NCI-H2107 treated with DMSO at 0.1 percent for 48 hours (cell line): ENCODE data around the gene ABCC5.
A peak's percentile ranks its signal among the peaks of the same experiment; 100 is the strongest.
"Not testable (repeated sequence)": the region's sequence is repeated elsewhere in the genome, so short reads cannot be mapped to it uniquely, and the experiment has no call there.

Source experiments
- DNase-seq: peaks from one replicate; lab custom pipeline; 2025; ENCODE audit not compliant: unreplicated experiment; lab: John Stamatoyannopoulos, UW

Gene ABCC5

DNA sequence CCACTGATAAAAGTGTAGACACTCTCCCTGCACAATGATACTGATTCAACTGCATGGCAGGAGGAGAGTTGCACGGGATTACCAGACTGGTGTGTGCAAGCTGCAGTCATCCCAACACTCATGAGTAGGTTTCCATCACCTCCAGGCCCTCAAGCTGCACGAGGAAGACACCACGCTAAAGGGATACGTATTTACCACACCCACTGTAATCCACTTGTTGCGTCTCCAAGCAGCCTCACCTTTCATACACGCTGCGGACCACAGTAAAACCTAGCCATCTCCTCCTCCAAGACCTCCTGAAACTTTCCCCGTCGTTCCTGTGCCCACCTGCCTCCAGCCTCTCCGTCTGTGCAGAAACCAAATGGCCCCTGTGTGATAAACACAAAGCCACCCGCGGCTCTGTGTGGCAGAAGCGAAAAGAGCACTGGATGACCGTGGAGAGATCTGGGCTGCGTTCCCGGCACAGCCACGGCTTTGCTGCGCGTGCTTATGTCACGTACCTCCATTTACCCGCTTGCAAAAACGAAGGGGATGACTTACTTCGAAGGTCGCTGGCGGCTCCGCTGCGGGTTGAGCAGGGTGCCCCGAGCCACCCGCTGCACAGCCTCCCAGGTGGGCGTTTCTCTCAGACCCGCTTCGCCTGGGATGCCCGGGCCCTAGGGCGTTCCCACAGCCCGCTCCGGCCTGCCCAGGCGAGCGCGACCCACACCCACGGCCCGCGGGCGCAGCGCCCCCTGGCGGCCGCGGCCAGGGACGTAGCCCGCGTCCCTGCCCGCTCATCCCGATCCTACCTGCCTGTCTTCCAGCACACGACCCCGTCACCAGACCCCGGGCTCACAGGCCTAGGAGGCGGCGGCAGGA is 643 bp downstream of the ABCC5 start:
- DNase-seq = peak; percentile 59

DNA sequence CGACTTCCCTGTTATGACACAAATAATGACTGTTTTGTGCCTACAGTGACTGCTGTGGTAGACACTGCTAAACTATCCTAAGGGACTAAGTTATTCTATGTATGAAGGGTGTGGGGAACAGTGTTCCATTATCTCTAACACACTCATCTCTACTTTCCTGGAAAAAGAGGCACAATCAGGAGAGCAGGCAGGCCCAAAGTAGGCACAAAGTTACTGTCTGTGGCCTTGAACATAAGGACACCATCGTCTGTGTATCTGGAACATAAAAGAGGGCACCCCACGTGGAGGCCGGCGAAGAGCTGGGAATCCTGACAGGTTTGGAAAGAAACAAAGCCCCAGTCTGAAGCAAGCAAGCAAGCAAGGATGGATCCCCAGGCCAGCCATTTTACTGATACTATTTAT is 1.5 kb downstream of the ABCC5 start:
- no peak for DNase-seq

DNA sequence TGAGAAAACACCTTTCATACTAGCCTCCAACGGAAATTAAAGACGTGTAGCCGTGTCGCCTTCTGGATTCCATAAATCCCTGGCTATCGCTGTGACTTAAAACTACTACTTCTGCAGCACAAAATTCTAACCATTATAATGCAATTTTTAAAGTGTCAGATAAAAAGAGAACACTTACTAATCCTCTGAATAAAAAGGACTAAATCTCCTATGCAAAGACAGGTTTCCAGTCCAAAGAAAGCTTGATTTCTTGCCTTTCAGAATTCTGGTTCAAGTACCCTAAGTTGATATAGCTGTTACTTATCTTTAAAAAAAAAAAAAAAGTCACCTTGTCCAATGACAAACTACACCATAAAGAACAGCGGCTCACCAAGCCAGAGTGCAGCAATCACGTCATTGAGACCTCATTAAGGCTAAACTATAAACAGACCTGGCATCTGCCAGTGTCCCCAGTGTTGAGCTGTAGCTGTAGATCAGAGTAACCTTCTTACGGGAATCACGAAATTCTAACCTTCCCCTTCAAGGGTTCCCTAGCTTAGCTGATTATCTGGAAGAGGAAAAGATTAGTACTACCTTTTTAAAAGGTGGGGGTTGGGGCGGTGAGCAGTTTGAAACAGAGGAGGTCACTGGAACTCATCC is 2.2 kb downstream of the ABCC5 start:
- DNase-seq = peak; percentile 87

DNA sequence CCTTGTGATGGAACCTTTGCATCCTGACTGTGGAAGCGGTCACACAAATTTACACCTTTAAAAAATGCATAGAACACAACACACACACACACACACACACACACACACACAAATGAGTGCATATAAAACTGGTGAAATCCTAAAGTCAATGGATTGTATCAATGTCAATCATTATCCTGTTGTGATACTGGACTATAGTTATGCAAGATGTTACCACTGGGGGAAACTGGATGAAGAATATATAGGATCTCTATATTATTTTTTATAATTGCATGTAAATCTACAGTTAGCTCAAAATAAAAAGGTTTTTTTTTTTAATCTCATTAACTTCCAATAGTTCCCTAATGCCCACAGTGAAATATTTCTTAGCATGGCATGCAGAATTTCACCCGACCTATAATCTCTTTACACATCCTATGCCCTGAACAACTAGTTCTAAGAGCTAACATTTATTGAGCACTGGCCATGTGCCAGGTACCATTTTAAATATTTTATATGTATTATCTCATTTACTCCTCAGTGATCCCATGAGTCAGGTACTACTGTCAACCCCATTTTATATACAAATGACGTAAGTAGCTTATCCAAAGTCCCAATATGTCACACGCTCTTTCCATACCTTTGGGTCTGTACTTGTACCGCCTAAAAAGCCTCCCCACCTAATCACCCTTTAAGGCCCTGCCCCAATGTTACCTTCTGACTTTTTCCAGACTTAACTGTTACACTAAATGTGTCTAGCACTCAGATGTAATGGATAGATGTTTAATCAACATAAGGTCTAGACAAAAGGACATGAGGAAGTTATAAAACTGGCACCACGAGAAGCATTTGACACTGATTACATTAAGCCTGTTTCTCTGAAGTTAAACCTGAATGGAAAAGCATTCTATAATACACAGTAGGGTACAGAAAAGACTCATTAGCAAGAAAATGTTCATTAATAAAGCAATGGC is 5.5 kb downstream of the ABCC5 start:
- DNase-seq = no peak

DNA sequence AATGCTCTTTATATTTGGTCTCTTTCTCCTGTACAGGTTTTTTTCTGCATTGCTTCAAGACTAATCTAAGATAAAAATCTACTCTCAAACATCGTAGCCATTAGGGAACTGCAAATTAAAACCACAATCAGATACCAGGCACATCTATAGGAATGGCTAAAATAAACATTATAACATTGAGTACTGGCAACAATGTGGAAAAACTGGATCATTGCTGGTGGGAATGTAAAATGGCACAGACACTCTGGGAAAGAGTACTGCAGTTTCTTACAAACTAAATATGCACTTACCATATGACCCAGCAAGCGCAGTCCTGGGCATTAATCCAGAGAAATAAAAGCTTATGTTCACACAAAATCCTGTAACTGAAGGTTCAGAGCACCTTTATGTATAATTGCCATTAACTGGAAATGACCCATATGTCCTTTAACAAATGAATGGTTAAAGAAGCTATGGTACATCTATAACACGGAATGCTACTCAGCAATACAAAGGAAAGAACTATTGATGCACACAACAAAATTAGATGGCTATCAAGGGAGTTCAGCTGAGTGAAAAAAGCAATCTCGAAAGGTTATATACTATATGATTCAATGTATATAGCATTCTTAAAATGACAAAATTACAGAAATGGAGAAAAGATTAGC is 6.3 kb downstream of the ABCC5 start:
- DNase-seq = no peak

DNA sequence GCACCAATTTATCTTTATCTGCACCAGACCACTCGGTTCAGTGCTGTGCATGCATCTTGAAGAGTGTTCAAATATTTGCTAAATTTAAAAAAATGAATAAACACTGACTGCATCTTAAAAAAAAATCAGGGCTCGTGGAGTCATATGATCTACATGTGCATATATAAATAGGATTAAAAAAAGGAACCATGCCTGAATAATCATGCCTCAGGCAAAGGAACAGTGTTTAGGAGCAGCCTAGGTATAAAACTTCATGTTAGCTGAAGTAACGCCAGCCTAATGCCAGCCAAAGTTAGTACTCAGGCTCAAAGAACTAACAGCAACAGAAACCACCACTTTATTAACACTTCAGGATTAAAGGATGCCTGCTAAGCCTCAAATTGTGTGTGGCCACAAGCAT is 9.5 kb downstream of the ABCC5 start:
- no peak for DNase-seq

DNA sequence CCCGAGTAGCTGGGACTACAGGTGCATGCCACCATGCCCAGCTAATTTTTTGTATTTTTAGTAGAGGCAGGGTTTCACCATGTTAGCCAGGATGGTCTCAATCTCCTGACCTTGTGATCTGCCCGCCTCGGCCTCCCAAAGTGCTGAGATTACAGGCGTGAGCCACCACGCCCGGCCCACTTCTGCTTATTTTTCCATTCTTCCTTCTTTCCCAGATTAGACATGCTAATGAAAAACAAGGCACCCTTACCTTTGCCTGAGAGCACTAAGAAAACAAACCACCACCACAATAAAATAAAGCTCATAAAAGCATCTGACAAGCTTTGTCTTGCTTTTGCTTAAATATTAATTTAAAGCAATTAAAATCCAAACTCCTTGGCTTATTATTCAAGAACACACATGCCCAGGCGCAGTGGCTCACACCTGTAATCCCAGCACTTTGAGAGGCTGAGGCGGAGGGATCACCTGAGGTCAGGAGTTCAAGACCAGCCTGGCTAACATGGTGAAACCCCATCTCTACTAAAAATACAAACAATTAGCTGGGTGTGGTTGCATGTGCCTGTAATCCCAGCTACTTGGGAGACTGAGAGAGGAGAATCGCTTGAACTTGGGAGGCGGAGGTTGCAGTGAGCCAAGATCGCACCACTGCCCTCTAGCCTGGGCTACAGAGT is 10.4 kb downstream of the ABCC5 start:
- not testable (repeated sequence) for DNase-seq

DNA sequence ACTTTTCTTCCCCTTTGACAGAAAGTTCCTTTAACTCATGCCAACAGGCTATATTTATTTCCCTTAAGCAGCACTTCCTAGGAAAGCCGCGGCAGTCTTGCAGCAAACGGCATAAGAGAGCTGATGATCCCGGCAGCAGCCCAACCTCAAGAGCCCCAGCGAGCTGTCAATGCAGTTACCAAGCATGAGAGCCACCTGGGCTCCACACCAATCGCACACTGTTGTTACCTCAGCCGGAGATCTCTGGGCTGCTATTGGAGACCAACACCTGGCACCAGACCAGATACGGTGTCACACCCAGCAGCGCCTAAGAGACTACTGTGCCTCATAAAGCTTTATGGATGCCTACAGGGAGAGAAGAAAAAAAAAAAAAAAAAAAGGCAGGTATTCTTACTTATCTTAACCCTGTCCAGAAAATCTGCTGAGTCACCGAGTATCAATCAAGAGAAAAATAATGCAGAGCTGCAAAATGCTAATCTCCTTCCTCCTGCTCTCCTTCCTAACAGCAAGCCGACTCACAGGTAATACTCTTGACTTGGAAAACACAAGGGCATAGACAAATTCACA is 11.7 kb downstream of the ABCC5 start:
- DNase-seq = peak; percentile 99

DNA sequence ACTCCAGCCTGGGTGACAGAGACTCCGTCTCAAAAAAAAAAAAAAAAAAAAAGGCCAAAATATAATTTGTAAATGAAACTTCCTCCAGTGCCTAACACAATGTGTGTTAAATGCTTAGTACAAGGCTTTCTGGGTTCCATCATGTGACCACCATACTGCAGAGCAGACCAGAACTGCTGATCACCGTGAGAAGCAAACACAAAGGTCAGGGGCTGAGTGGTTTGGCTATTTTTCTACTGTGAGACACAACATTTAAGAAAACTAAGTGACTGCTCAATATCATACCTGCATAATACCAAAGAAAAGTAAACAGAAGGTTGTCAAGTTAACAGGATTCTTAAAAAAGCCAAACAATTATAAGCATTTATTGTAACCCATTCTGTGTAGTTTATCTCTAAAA is 13.2 kb downstream of the ABCC5 start:
- DNase-seq = no peak

DNA sequence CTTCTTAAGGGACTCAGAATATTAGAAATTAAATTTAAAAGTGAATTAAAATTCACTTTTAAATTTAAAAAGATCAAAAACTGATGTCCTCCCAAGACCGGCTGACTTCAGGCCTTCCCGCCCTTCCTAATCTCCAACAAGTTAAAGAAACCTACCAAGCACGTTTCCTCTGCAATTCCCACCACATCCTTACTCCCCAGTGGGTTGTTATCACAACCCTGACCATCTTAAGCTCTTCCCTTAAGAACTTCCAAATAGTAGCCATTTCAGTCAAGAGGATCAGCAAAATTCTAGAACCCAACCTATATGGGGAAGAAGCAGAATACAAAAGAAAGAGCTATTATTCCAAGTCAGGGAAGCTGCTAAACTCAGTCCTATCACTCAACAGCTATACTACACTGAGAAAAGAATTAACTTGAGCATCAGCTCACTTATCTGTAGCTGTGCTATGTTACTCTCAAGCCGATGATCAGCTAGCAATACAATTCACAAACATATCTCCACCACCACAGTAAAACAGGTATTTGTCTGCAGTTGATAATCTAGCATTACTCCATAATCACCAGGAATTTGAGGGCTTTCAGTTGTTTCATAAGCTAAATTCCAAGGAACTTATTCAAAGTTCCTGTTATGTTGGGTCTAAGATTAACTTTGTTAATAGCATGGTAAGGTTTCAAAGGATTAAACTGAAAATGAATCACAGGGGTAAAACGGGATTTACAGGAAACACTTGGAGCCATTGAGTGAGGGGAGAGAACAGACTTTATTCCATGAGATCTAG is 14.3 kb downstream of the ABCC5 start:
- no peak for DNase-seq

DNA sequence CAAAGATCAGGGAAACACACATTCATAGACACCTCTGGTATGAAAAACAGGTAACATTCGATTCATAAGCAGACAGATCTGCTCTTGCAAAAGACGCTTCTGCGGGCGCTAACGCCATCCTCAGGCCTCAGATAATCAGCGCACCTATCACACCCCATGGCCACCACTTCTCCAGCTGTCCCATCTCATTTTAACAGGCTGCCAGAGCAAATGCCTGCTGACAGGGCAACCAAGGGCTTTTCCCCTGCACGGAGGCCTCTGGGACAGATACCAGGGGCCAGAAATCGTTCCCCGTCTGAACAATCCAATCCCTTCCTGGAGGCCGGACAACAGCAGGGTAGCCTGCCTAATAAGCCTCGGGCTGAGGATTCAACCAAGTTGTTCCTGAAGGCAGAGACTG is 15.2 kb downstream of the ABCC5 start:
- DNase-seq = no peak

DNA sequence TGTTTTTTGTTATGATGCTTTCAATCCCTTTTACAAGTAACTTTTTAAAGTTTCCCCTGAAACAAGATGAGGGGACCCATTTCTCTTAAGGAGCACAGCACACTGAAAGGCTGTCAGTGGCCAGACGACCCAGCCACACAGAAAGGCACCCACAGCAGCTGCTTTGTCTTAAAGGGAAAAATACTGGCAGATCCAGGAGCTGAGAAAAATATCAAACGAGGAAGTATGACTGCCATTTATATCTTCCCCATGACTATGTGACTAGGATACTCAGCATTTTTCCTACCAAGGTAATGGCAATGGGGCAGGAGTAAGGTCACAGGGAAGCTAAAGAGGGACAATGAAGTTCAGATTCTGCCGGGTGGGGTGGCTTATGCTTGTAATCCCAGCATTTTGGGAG is 15.9 kb downstream of the ABCC5 start:
- no peak for DNase-seq

DNA sequence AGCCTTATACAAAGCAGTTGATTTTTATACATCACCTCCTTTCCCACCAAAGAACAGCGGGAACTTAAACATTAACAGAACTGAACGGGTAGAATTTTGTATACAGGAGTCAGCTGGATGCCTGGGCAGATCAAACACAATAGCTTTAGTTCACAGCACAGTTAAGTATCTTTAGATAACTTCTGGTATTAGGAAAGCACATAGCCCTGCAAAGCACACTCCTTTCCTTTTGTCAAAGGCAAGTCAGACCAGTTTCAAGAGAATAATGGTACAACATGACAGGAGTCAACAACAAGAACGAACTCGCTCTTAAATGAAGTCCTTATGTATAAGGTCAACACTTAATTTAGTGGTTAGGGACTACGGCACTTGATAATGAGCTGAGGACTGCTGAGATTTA is 26.3 kb downstream of the ABCC5 start:
- DNase-seq = no peak

DNA sequence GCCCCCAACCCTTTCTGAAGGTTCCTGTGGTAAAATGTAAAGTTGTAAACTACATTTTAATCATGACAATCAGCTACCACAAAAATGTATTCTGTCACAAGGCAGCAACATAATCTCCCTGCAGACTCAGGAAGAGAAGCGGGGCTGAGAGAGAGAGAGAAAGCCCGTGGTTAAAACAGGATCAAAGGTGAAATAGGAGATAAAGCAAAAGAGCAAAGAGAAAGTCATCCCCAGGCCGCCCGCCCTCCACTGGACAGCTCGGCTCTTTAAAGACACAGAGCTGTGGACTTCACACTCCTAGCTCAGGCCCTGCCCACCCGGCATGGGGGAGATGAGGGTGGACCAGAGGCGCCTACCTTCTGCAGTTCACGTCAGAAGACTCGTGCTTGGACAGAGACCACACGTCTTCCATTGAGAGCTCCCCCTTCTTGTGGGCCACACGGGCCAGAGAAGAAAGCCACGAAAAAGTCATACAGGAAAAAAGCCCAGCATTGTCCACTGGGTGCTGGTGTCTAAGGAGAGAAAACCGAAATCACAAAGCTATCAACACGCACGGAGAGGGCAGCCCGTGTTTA is 29.4 kb downstream of the ABCC5 start:
- no peak for DNase-seq

DNA sequence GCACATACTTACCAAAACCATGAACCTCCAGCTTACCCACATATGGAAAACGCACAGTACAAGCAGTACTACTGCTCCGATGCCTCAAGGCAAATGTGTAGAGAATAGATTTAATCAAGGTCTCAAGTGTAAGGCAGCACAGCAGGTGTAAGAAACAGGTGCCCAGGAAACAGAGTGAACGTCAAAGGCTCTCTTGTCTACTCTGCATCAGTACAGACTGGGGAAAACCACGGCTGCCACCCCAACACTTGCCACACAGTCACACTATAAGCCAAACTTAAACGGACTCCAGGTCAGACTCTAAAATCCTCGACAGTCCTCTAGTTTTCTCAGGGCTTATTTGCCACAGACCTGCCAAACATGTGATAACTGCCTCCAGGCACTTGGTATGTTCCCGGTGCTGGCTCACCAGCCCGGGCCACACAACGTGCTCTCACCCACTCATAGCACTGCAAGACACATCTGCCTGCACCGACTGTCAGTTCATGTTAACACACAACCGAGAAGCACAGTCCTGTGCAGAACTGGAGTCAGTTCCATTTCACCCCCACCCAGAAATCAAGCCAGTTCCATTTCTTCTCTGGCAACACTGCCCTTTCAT is 30.6 kb downstream of the ABCC5 start:
- no peak for DNase-seq

DNA sequence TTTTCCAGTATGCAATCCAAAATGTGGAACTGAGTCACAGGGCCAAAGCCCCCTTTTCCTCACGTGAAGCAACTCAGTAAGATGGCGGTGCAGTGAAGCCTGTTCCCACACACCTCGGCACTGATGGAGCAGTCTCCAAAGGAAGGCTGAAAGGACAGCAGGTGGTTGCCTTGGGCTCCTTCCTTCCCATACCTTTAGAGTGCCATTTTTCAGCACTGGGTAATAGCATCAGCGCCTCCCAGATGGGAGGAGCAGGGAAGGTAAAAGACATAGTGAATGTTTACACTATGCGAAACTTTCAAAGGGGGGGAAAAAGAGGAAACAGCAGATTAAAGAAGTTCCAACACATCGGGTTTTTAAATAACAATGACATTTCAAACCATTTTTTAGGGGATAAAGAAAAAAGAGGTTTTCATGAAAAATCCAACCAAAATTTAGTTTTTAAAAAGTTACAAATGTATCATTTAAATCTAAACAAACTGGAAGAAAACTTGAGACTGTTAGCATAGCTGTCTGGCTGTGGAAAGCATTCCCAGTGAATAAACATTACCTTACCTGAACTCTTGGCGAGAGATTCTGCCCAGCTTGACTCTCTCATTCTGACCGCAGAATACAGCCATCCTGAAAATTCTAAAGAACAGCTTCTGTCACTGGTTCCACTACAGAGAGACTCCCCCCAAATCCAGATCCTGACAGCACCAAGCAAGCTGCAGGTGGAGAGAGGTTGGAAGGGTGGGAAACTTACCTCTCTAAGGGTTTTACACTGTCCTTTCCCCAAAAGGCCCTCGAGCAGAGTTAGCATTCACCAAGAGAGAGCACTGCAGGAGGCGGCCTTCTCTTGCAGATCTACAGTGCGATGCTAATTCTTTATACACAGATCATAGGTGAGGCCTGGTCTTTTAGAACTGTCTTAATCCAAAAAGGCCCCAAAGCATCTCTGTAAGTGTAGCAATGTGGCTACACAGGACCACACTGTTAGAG is 32.6 kb downstream of the ABCC5 start:
- DNase-seq = no peak

DNA sequence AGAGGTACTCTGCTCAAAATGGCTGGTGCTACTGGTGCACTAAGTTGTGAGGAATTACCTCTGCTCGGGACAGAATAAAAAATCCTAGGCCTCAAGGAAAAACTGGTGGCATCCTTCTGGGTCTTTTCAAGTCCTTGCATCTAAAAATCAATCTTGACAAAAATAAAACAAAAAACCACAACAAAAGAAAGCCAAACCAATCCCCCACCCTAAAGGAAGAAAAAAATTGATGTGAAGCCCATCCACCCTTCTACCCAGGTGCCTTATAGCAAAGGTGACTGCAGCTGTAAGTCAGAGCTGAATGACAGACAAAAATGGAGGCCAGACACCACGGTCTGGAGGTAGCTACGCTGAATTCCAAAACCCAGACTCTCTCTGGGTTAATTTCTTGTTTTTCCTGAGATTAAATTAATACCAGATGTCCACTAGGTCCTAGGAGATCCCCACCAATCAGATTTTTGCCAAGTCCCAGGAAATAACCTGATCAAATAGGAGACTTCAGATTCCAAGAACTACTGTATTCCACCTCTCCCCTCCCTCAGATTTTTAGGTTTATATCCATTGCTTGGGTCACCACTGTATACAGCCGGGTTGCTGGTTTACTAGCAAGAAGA is 33.5 kb downstream of the ABCC5 start:
- no peak for DNase-seq
